Measurements from ENCODE around the gene PTPN21.

The PTPN21 gene

GRCh38 chr14:88554457-88555286 is at the start of gene PTPN21:
Gene PTPN21 (minus strand): TSS chr14:88555007. CDS start chr14:88550417, 4,590 bp downstream.
- H3K4me3 ChIP-seq (ENCODE audit: low read depth, low read length) = peak within 1 kb of the TSS; percentile 82
- no peak for TF ChIP-seq CTCF (conservative IDR thresholded peaks at IDR 0.05; ENCODE audit: low read depth, low read length)
- peak; percentile 67 for DNase-seq (ENCODE audit: low read depth)

GRCh38 chr14:88604212-88604611 is 49.4 kb upstream of the PTPN21 start:
- DNase-seq (ENCODE audit: low read depth) = no peak
- no peak for TF ChIP-seq CTCF (conservative IDR thresholded peaks at IDR 0.05; ENCODE audit: low read depth, low read length)
- no peak overlapping the region for H3K4me3 ChIP-seq (ENCODE audit: low read depth, low read length)

DNA sequence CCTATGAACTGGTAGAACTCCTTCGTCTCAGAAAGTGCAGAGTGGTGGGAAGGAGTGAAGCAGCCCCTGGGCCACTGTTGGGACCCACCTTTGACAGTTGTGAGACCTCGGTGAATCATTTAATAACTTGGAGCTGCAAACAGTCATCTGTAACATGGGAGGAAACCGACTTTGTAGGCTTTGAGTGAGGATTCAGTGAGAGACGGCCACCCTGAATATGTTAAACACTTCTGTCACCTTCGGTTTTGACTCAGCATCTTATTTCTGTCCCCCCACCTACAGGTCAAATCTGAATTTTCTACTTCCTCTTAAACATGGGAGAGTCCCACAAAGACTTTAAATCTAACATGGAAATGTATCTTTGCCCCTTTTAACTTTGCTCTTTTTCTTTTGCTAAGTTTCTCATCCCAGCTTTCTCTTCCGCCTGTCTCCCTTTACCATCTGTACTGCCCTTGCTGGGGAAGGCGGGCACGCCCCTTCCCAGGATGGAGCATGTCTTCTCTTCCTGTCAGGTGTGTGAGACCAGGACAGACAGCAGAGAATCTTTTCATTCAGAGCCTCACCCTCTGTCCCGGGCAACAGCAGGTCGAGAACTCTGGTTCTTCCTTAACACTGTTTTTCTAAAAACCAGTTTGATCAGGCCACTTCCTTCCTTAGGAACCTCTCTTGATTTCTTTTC is 45.1 kb upstream of the PTPN21 start:
- DNase-seq (ENCODE audit: low read depth) = no peak
- no peak for TF ChIP-seq CTCF (conservative IDR thresholded peaks at IDR 0.05; ENCODE audit: low read depth, low read length)

GRCh38 chr14:88599326-88599725 is 44.5 kb upstream of the PTPN21 start:
- no peak overlapping the region for H3K4me3 ChIP-seq (ENCODE audit: low read depth, low read length)
- no peak for TF ChIP-seq CTCF (conservative IDR thresholded peaks at IDR 0.05; ENCODE audit: low read depth, low read length)
- no peak for DNase-seq (ENCODE audit: low read depth)

More for the DNA sequence above, 45.1 kb upstream of the PTPN21 start:
- H3K4me3 ChIP-seq (ENCODE audit: low read depth, low read length) = no peak overlapping the region

- H3K4me3 ChIP-seq (ENCODE audit: low read depth, low read length) = no peak overlapping the region
- DNase-seq (ENCODE audit: low read depth) = no peak
- TF ChIP-seq CTCF (conservative IDR thresholded peaks at IDR 0.05; ENCODE audit: low read depth, low read length) = no peak
Measured at GRCh38 chr14:88598097-88598675, 43.4 kb upstream of the PTPN21 start.

GRCh38 chr14:88597601-88598000 is 42.8 kb upstream of the PTPN21 start:
- TF ChIP-seq CTCF (conservative IDR thresholded peaks at IDR 0.05; ENCODE audit: low read depth, low read length) = no peak
- DNase-seq (ENCODE audit: low read depth) = no peak
- H3K4me3 ChIP-seq (ENCODE audit: low read depth, low read length) = no peak overlapping the region
